CD4-positive, alpha-beta T cell treated with Interferon gamma for 1 hour (primary cell): ENCODE data around the gene MOB3C.
"Not testable (repeated sequence)": the region's sequence is repeated elsewhere in the genome, so short reads cannot be mapped to it uniquely, and the experiment has no call there.

Source experiments
- DNase-seq: peaks from one replicate; pipeline ENCODE4 v3.0.0-alpha.2; 2020

Gene MOB3C

GRCh38 chr1:46616277-46617107 lies at the start of gene MOB3C:
Gene MOB3C, minus strand, starts transcription at chr1:46616811. Its CDS starts 3,490 bp downstream, at chr1:46613321.
- peak; percentile 62 for DNase-seq

- DNase-seq, result no peak
Observed at GRCh38 chr1:46665983-46666382, 49.4 kb upstream of the MOB3C start.

GRCh38 chr1:46662919-46663318 lies 46.3 kb upstream of the MOB3C start:
- not testable (repeated sequence) for DNase-seq

GRCh38 chr1:46660116-46660515 lies 43.5 kb upstream of the MOB3C start:
- DNase-seq, result not testable (repeated sequence)

- no peak for DNase-seq
Observed at GRCh38 chr1:46659307-46659870, 42.8 kb upstream of the MOB3C start.

GRCh38 chr1:46657775-46658174 lies 41.2 kb upstream of the MOB3C start:
- no peak for DNase-seq

GRCh38 chr1:46656643-46657042 lies 40.0 kb upstream of the MOB3C start:
- DNase-seq, result no peak

GRCh38 chr1:46655848-46656247 lies 39.2 kb upstream of the MOB3C start:
- no peak for DNase-seq

- not testable (repeated sequence) for DNase-seq
Observed at GRCh38 chr1:46654698-46655097, 38.1 kb upstream of the MOB3C start.

GRCh38 chr1:46654012-46654411 lies 37.4 kb upstream of the MOB3C start:
- no peak for DNase-seq

GRCh38 chr1:46653405-46653958 lies 36.9 kb upstream of the MOB3C start:
- DNase-seq, result no peak

GRCh38 chr1:46652321-46653100 lies 35.9 kb upstream of the MOB3C start:
- DNase-seq, result no peak

GRCh38 chr1:46651152-46651551 lies 34.5 kb upstream of the MOB3C start:
- not testable (repeated sequence) for DNase-seq

GRCh38 chr1:46650491-46650890 lies 33.9 kb upstream of the MOB3C start:
- DNase-seq, result no peak

- DNase-seq, result no peak
Observed at GRCh38 chr1:46649764-46650163, 33.2 kb upstream of the MOB3C start.

GRCh38 chr1:46647611-46648010 lies 31.0 kb upstream of the MOB3C start:
- no peak for DNase-seq

GRCh38 chr1:46646844-46647243 lies 30.2 kb upstream of the MOB3C start:
- DNase-seq, result no peak

- DNase-seq, result no peak
Observed at GRCh38 chr1:46646331-46646730, 29.7 kb upstream of the MOB3C start.

- DNase-seq, result no peak
Observed at GRCh38 chr1:46645815-46646214, 29.2 kb upstream of the MOB3C start.

GRCh38 chr1:46643368-46643775 lies 26.8 kb upstream of the MOB3C start:
- no peak for DNase-seq

GRCh38 chr1:46642115-46642680 lies 25.6 kb upstream of the MOB3C start:
- no peak for DNase-seq

GRCh38 chr1:46639547-46639946 lies 22.9 kb upstream of the MOB3C start:
- DNase-seq, result no peak

GRCh38 chr1:46638921-46639320 lies 22.3 kb upstream of the MOB3C start:
- DNase-seq, result no peak
